AG09319 (cell line): ENCODE results near the gene ST6GAL1.
A peak's percentile ranks its signal among the peaks of the same experiment; 100 is the strongest.

Source experiments
- DNase-seq: peaks from one replicate; pipeline ENCODE4 v3.0.0-alpha.2; 2010; ENCODE audit warnings: low read depth; ENCODE audit errors: extremely low read depth
- TF ChIP-seq, protein P1 (sequence below): IDR thresholded peaks from 2 replicates; pipeline ENCODE4 v1.5.1; 2011; ENCODE audit warnings: low read depth, mild to moderate bottlenecking, inconsistent platforms, low read length, moderate library complexity

The ST6GAL1 gene

DNA sequence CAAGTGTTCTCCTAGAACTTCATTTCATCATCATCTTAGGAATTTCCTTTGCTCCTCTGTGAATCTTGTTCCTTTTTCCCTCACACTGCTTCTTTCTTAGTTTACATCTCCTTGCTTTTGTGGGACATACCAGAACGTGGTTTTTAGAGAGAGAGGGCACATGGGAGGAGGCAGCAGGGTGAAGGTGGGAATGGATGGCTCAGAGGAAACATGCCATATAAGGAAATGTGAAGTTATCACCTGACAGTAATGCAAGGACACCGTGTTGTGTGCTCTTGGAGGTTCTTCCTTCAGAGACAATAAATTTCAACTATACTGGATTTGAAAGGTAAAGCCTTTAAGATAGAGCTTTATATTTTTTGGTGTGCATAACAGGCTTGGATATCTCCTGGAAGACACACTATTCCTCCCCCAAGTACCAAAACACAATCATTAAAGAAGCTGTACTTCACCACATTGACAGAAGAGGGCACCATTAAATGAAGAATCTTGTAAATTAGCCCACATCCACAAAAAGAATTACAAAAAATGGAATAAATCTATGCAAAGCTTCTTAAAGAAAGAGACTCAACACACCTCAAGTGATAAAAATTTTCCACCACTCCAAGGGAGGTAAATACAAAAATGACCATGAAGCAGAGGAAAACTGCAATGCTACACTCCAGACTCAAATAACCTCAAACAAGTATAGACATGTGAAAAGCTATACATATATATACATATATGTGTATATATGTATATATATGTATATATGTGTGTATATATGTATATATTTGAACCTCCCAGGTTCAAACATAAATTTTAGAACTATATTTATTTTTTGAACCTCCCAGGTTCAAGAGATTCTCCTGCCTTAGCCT lies 182.8 kb downstream of the ST6GAL1 start:
- peak; percentile 4 for DNase-seq
- TF ChIP-seq, protein P1, sequence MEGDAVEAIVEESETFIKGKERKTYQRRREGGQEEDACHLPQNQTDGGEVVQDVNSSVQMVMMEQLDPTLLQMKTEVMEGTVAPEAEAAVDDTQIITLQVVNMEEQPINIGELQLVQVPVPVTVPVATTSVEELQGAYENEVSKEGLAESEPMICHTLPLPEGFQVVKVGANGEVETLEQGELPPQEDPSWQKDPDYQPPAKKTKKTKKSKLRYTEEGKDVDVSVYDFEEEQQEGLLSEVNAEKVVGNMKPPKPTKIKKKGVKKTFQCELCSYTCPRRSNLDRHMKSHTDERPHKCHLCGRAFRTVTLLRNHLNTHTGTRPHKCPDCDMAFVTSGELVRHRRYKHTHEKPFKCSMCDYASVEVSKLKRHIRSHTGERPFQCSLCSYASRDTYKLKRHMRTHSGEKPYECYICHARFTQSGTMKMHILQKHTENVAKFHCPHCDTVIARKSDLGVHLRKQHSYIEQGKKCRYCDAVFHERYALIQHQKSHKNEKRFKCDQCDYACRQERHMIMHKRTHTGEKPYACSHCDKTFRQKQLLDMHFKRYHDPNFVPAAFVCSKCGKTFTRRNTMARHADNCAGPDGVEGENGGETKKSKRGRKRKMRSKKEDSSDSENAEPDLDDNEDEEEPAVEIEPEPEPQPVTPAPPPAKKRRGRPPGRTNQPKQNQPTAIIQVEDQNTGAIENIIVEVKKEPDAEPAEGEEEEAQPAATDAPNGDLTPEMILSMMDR: peak; percentile 56

DNA sequence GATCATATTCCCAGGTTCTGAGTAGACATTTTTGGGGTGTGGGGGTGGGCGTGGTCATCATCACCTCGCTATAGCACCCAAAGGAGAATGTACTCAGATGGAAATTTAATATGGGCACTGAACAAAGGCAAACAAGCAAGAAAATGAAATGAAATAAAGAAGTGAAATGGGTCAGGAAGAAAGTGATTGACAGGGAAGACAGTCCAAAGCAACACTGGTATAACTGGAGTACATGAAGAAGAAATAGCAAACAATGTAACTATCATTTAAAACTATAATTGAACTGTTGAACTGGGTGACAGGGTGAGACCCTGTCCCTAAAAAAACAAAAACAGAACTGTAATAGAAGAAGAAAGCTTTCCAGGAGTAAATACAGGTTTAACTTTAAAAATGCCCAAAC lies 184.2 kb downstream of the ST6GAL1 start:
- TF ChIP-seq, protein P1: no peak
- DNase-seq: no peak

DNA sequence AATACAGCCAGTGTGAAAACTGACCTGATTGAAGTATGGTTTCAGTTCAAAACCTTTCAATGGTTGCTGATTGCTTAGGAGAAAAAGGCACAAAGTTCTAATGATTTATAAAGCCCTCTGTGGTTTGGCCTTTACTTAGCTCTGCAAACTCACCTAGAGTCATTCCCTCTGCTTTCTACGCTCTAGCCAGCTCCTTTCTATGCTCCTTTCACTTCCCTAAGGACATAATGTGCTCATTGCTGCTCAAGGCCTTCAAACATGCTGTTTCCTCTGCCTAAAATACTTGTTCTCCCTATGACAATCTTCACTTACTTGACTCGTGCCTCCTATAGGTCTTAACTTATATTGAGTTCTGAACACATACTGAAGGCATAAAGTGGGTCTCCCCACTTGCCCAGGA lies 190.0 kb downstream of the ST6GAL1 start:
- TF ChIP-seq, protein P1: no peak
- DNase-seq: no peak

DNA sequence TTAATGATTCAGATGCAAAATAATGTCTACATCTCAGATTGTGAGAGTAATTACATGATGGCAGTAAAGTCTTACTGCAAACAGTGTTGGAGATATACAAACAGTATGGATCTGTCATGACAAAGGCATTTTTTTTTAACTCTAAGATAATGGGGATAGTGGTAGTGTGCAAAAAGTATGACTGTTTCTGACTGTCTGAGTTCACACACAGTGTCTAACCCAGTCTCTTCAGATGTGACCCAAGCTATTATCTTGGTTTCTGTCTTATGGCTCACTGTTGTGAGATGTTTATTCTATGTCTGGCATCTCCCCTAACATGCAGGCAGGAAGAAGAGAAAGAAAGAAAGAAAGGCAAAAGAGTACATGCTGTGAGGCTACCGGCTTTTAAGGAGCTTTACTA lies 191.9 kb downstream of the ST6GAL1 start:
- TF ChIP-seq, protein P1: no peak
- DNase-seq: no peak

DNA sequence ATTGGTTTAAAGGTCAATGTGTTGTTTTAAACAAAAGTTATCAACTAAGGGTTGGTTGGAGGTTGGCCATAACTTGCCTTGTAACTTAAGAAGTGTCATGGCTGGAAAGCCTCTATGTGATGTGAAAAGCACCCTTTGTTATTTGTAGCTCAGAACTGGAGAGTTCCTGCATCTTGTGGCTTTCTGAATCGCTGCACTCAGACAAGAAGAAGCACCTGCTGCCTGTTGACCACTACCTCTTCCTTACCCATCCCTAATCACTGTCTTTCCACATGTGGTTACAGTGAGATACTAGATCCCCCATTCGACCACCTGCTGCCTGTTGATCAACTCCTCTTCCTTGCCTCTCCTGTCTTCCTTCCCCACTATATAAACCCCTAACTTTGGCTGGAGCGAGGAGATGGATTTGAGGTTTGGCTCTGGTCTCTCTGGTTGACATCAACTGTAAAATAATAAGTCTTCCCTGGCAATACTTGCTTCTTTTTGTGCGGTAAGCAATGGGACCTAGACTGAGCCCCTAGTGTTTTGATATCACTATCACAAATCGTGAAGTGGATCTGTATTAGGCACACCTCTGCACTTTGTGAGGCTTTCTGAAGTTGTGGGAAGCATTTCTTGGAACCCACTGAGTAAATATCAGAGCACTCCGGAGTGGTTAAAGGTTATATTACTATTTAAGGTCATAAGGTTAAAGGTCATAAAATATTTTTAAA lies 195.1 kb downstream of the ST6GAL1 start:
- no peak for DNase-seq
- TF ChIP-seq, protein P1: no peak
